Stimulated activated naive CD8-positive, alpha-beta T cell treated with anti-CD3 and anti-CD28 coated beads, Interleukin-15, Interleukin-2, amounts not matched to agents 100 U/mL and 50 U/mL, for 24 hours (primary cell): ENCODE results near the gene CD6.
"Not testable (repeated sequence)": the region's sequence is repeated elsewhere in the genome, so short reads cannot be mapped to it uniquely, and the experiment has no call there.

Experiments used
- ATAC-seq: fragments of 150-1000 bp; cut with Tn5 transposase; one replicate; pipeline ENCODE4 v1.10.0; 2021
- DNase-seq: peaks from one replicate; pipeline ENCODE4 v3.0.0; 2021

The CD6 gene

GRCh38 chr11:60953781-60954180, 17.7 kb upstream of the CD6 start:
- ATAC-seq: no peak
- DNase-seq: no peak

- DNase-seq (no peak), ATAC-seq (no peak)
Measured at GRCh38 chr11:60954421-60954820, 17.1 kb upstream of the CD6 start.

GRCh38 chr11:60955571-60955970, 15.9 kb upstream of the CD6 start:
- DNase-seq: no peak

GRCh38 chr11:60957188-60957587, 14.3 kb upstream of the CD6 start:
- no peak for DNase-seq
- ATAC-seq: no peak

More at GRCh38 chr11:60955571-60955970, 15.9 kb upstream of the CD6 start:
- no peak for ATAC-seq

GRCh38 chr11:60959431-60959830, 12.0 kb upstream of the CD6 start:
- DNase-seq: no peak
- no peak for ATAC-seq

- ATAC-seq: no peak
- DNase-seq: no peak
Measured at GRCh38 chr11:60960405-60960804, 11.1 kb upstream of the CD6 start.

GRCh38 chr11:60964801-60965200, 6.7 kb upstream of the CD6 start:
- DNase-seq (no peak), ATAC-seq (no peak)

GRCh38 chr11:60966890-60967289, 4.6 kb upstream of the CD6 start:
- no peak for ATAC-seq
- DNase-seq: no peak

GRCh38 chr11:60968223-60968622, 3.3 kb upstream of the CD6 start:
- DNase-seq (no peak), ATAC-seq (no peak)

- peak; percentile 57 for ATAC-seq
- peak; percentile 87 for DNase-seq
Measured at GRCh38 chr11:60970369-60970774, 1.1 kb upstream of the CD6 start.

GRCh38 chr11:60970890-60971289, 590 bp upstream of the CD6 start:
- ATAC-seq: no peak
- DNase-seq: no peak

GRCh38 chr11:60972182-60973030, 926 bp downstream of the CD6 start:
- DNase-seq: no peak
- peak; percentile 26 for ATAC-seq

GRCh38 chr11:60973699-60974098, 2.2 kb downstream of the CD6 start:
- DNase-seq (no peak), ATAC-seq (no peak)

- not testable (repeated sequence) for ATAC-seq, DNase-seq
Measured at GRCh38 chr11:60974316-60974715, 2.8 kb downstream of the CD6 start.

- DNase-seq: no peak
Measured at GRCh38 chr11:60974726-60975125, 3.2 kb downstream of the CD6 start.

GRCh38 chr11:60977224-60977623, 5.7 kb downstream of the CD6 start:
- no peak for ATAC-seq
- no peak for DNase-seq

More at GRCh38 chr11:60974726-60975125, 3.2 kb downstream of the CD6 start:
- no peak for ATAC-seq

GRCh38 chr11:60977836-60978235, 6.4 kb downstream of the CD6 start:
- ATAC-seq (no peak), DNase-seq (no peak)

- ATAC-seq (peak; percentile 92), DNase-seq (peak; percentile 89)
Measured at GRCh38 chr11:60978546-60979380, 7.3 kb downstream of the CD6 start.

GRCh38 chr11:60981515-60981914, 10.0 kb downstream of the CD6 start:
- no peak for DNase-seq
- ATAC-seq: no peak

- ATAC-seq (no peak), DNase-seq (no peak)
Measured at GRCh38 chr11:60982184-60982583, 10.7 kb downstream of the CD6 start.

GRCh38 chr11:60984149-60984548, 12.7 kb downstream of the CD6 start:
- DNase-seq (no peak), ATAC-seq (no peak)

- ATAC-seq (no peak), DNase-seq (no peak)
Measured at GRCh38 chr11:60984636-60985035, 13.2 kb downstream of the CD6 start.

GRCh38 chr11:60985501-60985900, 14.0 kb downstream of the CD6 start:
- DNase-seq (no peak), ATAC-seq (no peak)
